HepG2 (cell line): Measurements from ENCODE around the gene CYP17A1. TPM values are rescaled to one million over a fixed set of nuclear protein-coding genes. Genes with fewer than 3 reads are reported as not detected.
"Not testable (repeated sequence)": the region's sequence is repeated elsewhere in the genome, so short reads cannot be mapped to it uniquely, and the experiment has no call there.

ENCODE experiments used
- ATF4 ChIP-seq, 2 experiments: fragments of 450-650 bp in 1 of 2; sonication (generic) in 1 of 2; formaldehyde crosslinking; IDR thresholded peaks; 2 replicates each; pipeline versions ENCODE4 v1.5.0 to v1.8.0; 2020 to 2022; ENCODE audit warnings: mild to moderate bottlenecking in 1 of 2, missing genetic modification reagents in 1 of 2
- FOSL1 ChIP-seq: sonication (generic); formaldehyde crosslinking; IDR thresholded peaks from 2 replicates; pipeline ENCODE4 v1.9.0; 2021; ENCODE audit warnings: missing genetic modification reagents, borderline replicate concordance
- FOSL2 ChIP-seq: sonication (generic); formaldehyde crosslinking; IDR thresholded peaks from 2 replicates; pipeline ENCODE4 v1.4.0; 2020; ENCODE audit warnings: missing genetic modification reagents
- FOXP4 ChIP-seq: sonication (generic); formaldehyde crosslinking; IDR thresholded peaks from 2 replicates; pipeline ENCODE4 v1.4.0; 2020; ENCODE audit warnings: missing genetic modification reagents
- HNF4A ChIP-seq: sonication (generic); formaldehyde crosslinking; IDR thresholded peaks from 2 replicates; pipeline ENCODE4 v1.4.0; 2020; ENCODE audit warnings: missing genetic modification reagents
- HOXA3 ChIP-seq: sonication (generic); formaldehyde crosslinking; IDR thresholded peaks from 2 replicates; pipeline ENCODE4 v1.5.0; 2020; ENCODE audit warnings: missing genetic modification reagents
- JUND ChIP-seq: sonication (generic); formaldehyde crosslinking; IDR thresholded peaks from 2 replicates; pipeline ENCODE4 v1.8.0; 2022; ENCODE audit warnings: mild to moderate bottlenecking, missing genetic modification reagents
- TEAD3 ChIP-seq: optimal IDR thresholded peaks from 2 replicates; pipeline ENCODE3; 2016; ENCODE audit warnings: borderline replicate concordance
- THAP11 ChIP-seq: IDR thresholded peaks from 2 replicates; pipeline ENCODE4 v1.6.1; 2016; ENCODE audit warnings: missing biosample characterization, missing genetic modification reagents
- ZHX1 ChIP-seq: sonication (generic); formaldehyde crosslinking; IDR thresholded peaks from 2 replicates; pipeline ENCODE4 v1.8.1; 2022; ENCODE audit warnings: low read depth, mild to moderate bottlenecking, missing genetic modification reagents
- ZHX2 ChIP-seq, 2 experiments: sonication (generic) in 1 of 2; formaldehyde crosslinking in 1 of 2; IDR thresholded peaks; 2 replicates each; pipeline versions ENCODE4 v1.6.1 to v1.9.0; 2014 to 2022; ENCODE audit warnings: antibody characterized with exemption in 1 of 2, borderline replicate concordance in 1 of 2, inconsistent platforms in 1 of 2, low read depth in 1 of 2, missing genetic modification reagents in 1 of 2
- ZMYM2 ChIP-seq: sonication (generic); formaldehyde crosslinking; IDR thresholded peaks from 2 replicates; pipeline ENCODE4 v1.8.0; 2022; ENCODE audit warnings: mild to moderate bottlenecking, missing genetic modification reagents
- ZNF143 ChIP-seq: sonication (generic); formaldehyde crosslinking; IDR thresholded peaks from 2 replicates; pipeline ENCODE4 v1.4.0; 2020; ENCODE audit warnings: missing genetic modification reagents
- ZNF644 ChIP-seq: IDR thresholded peaks from 2 replicates; pipeline ENCODE4 v1.6.1; 2016; ENCODE audit warnings: low read depth
- ZNF652 ChIP-seq: IDR thresholded peaks from 2 replicates; pipeline ENCODE4 v1.6.1; 2016; ENCODE audit warnings: low read depth, borderline replicate concordance
- polyA plus RNA-seq, 8 experiments: library from polyadenylated mRNA; depleted of rRNA in 3 of 8; stranded (reverse) in 7 of 8; unstranded in 1 of 8; fragments of >200 nt; fragmentation: Illumina TruSeq in 4 of 8; extraction: Trizol in 4 of 8; gene quantifications; 2 replicates each; pipeline versions ENCODE4 v1.2.1 to v1.2.3, GENCODE V29; 2011 to 2016; ENCODE audit warnings: low read depth in 4 of 8, missing spikeins in 1 of 8, mixed read lengths in 1 of 8; ENCODE audit not compliant: insufficient read depth in 1 of 8
- total RNA-seq, 5 experiments: library from RNA; depleted of rRNA; stranded (reverse); fragments of >200 nt; fragmentation: Illumina TruSeq; extraction: Trizol; gene quantifications; 2 replicates each; pipeline ENCODE4 v1.2.3, GENCODE V29; 2016; ENCODE audit warnings: low read depth in 1 of 5
- TF ChIP-seq, protein P1 (sequence below): IDR thresholded peaks from 2 replicates; pipeline ENCODE4 v1.6.1; 2012; ENCODE audit warnings: inconsistent platforms

Gene CYP17A1
- total and polyA plus RNA-seq, 2 of the 13 experiments (the other 11 are each of a cell fraction or from before 2014, with no cell fraction given), result 0.13 to 1.1 TPM

GRCh38 chr10:102855731-102856436, 18.7 kb upstream of the CYP17A1 start (continued):
- 0 out of 2 replicates have a peak, but pooled peaks have one; percentile 36 for TF ChIP-seq ZHX2 (IDR thresholded peaks at IDR 0.05; ENCODE audit: low read depth)
- TF ChIP-seq ZHX2 (CRISPR knock-in tag; IDR thresholded peaks at IDR 0.05; ENCODE audit: borderline replicate concordance), result not testable (repeated sequence)
- TF ChIP-seq FOXP4 (CRISPR knock-in tag), result peak; percentile 36; the same call in 1 of the 2 replicates
- peak; percentile 95 for TF ChIP-seq FOSL2 (CRISPR knock-in tag)
- TF ChIP-seq ZNF652 (CRISPR knock-in tag), result peak; percentile 92; the same call in 1 of the 2 replicates
- 0 out of 2 replicates have a peak, but pooled peaks have one; percentile 42 for TF ChIP-seq FOSL1
- 0 out of 2 replicates have a peak, but pooled peaks have one; percentile 15 for TF ChIP-seq HOXA3 (CRISPR knock-in tag)
- TF ChIP-seq HNF4A (CRISPR knock-in tag), result 0 out of 2 replicates have a peak, but pooled peaks have one; percentile 14
- TF ChIP-seq THAP11 (CRISPR knock-in tag), result peak; percentile 5
- TF ChIP-seq ZNF644 (CRISPR knock-in tag), result peak; percentile 33; the same call in 1 of the 2 replicates
- TF ChIP-seq, protein P1, sequence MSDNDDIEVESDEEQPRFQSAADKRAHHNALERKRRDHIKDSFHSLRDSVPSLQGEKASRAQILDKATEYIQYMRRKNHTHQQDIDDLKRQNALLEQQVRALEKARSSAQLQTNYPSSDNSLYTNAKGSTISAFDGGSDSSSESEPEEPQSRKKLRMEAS, result 0 out of 2 replicates have a peak, but pooled peaks have one; percentile 17
- 0 out of 2 replicates have a peak, but pooled peaks have one; percentile 14 for TF ChIP-seq JUND (CRISPR knock-in tag)
- peak; percentile 39 for TF ChIP-seq TEAD3 (CRISPR knock-in tag)
- TF ChIP-seq ZMYM2, result peak; percentile 21; the same call in 1 of the 2 replicates
- 0 out of 2 replicates have a peak, but pooled peaks have one; percentile 23 for TF ChIP-seq ZHX1 (CRISPR knock-in tag)
- TF ChIP-seq ATF4 (CRISPR knock-in tag; IDR thresholded peaks at IDR 0.05), result 0 out of 4 replicates have a peak, but pooled peaks of 1 of the 2 experiments have one; percentile 9
- 0 out of 2 replicates have a peak, but pooled peaks have one; percentile 40 for TF ChIP-seq ZNF143 (CRISPR knock-in tag)
